K562 (cell line): ENCODE data around the gene EMILIN3. TPM values are rescaled to one million over a fixed set of nuclear protein-coding genes. Genes with fewer than 3 reads are reported as not detected.

Source experiments
- ATAC-seq: fragments of 200-7000 bp; cut with Tn5 transposase; 3 replicates; pipeline ENCODE4 v1.9.1; 2020; ENCODE audit warnings: moderate library complexity
- BruUV-seq: library from RNA; stranded (reverse); fragments of 400-500 nt; replicated peaks from 2 replicates; lab custom pipeline; 2021; lab: Mats Ljungman, UMichigan
- CTCF ChIA-PET: fragments of 300-600 bp; formaldehyde crosslinking; extraction: SDS; loops from one replicate; lab custom pipeline; 2021; ENCODE audit warnings: low intra/inter-chr PET ratio; lab: Yijun Ruan, JAX
- POLR2A ChIA-PET: fragments of 300-600, 350-650 bp; sonication (Branson Sonifier 250); formaldehyde crosslinking; extraction: SDS; loops from one replicate; lab custom pipeline; 2021; ENCODE audit warnings: antibody characterized with exemption, inconsistent platforms; lab: Yijun Ruan, JAX
- DNase-seq, 4 experiments: peaks; one replicate each; pipeline versions ENCODE4 v3.0.0 to v3.0.0-alpha.2; 2011 to 2018; ENCODE audit warnings: low spot score in 3 of 4, mixed read lengths in 3 of 4; ENCODE audit errors: extremely low read depth in 1 of 4
- FAIRE-seq: peaks from 2 replicates; lab custom pipeline; 2011; peaks lifted over from hg19 to GRCh38; lab: Jason Lieb, UNC
- H2AFZ ChIP-seq: 2 replicates; pipeline ENCODE4 v1.6.0; 2011; ENCODE audit warnings: low read depth, low read length, control low read depth, inconsistent platforms
- H3K27ac ChIP-seq: fragments of 200-600 bp; 3 replicates; pipeline ENCODE4 v1.8.0; 2011; ENCODE audit warnings: low read depth, mild to moderate bottlenecking, control low read depth, inconsistent platforms, low read length, moderate library complexity, mixed read lengths; ENCODE audit errors: extremely low read depth
- H3K27me3 ChIP-seq, 2 experiments: fragments of 300-600 bp in 1 of 2; 2 replicates in 1 of 2; 3 replicates in 1 of 2; pipeline versions ENCODE4 v1.6.0 to v1.8.0; 2011; ENCODE audit warnings: inconsistent platforms in 2 of 2, low read length in 2 of 2, mild to moderate bottlenecking in 1 of 2, mixed read lengths in 1 of 2, moderate library complexity in 1 of 2; ENCODE audit not compliant: control insufficient read depth in 2 of 2, insufficient read depth in 2 of 2
- H3K36me3 ChIP-seq: fragments of 300-600 bp; 3 replicates; pipeline ENCODE4 v1.8.0; 2011; ENCODE audit warnings: mild to moderate bottlenecking, low read length, inconsistent platforms; ENCODE audit not compliant: control insufficient read depth, insufficient read depth
- H3K4me1 ChIP-seq, 2 experiments: fragments of 200-600 bp in 1 of 2; replicated peaks in 1 of 2; 2 replicates in 1 of 2; 3 replicates in 1 of 2; pipeline versions ENCODE4 v1.5.1 to v1.8.0; 2011; ENCODE audit warnings: inconsistent platforms in 2 of 2, low read length in 2 of 2, mild to moderate bottlenecking in 1 of 2, mixed read lengths in 1 of 2, moderate library complexity in 1 of 2; ENCODE audit not compliant: control insufficient read depth in 2 of 2, insufficient read depth in 2 of 2
- H3K4me2 ChIP-seq: 2 replicates; pipeline ENCODE4 v1.6.1; 2011; ENCODE audit warnings: low read length, control low read depth, inconsistent platforms, mixed read lengths; ENCODE audit not compliant: insufficient read depth
- H3K4me3 ChIP-seq: fragments of 200-600 bp; sonication (generic), shearing (Covaris generic); 2 replicates; pipeline ENCODE4 v1.5.1; 2016; ENCODE audit warnings: control low read depth, inconsistent platforms
- H3K79me2 ChIP-seq: fragments of 200-600 bp; 3 replicates; pipeline ENCODE4 v1.8.0; 2011; ENCODE audit warnings: low read length, inconsistent platforms; ENCODE audit not compliant: control insufficient read depth, insufficient read depth
- H3K9ac ChIP-seq, 2 experiments: 2 replicates each; pipeline versions ENCODE4 v1.6.0 to v1.6.1; 2011; ENCODE audit warnings: low read depth in 2 of 2, low read length in 2 of 2, control low read depth in 1 of 2, inconsistent platforms in 1 of 2, mild to moderate bottlenecking in 1 of 2, mixed read lengths in 1 of 2; ENCODE audit not compliant: insufficient read depth in 1 of 2
- H3K9me1 ChIP-seq: one replicate; pipeline ENCODE4 v1.6.0; 2011; ENCODE audit warnings: inconsistent platforms, mild to moderate bottlenecking, low read length, moderate library complexity; ENCODE audit not compliant: control insufficient read depth, insufficient read depth
- H3K9me3 ChIP-seq: replicated peaks from 2 replicates; pipeline ENCODE4 v1.5.1; 2011; ENCODE audit warnings: low read depth, low read length, inconsistent platforms; ENCODE audit not compliant: control insufficient read depth, insufficient read depth
- H4K20me1 ChIP-seq: replicated peaks from 2 replicates; pipeline ENCODE4 v1.6.1; 2011; ENCODE audit warnings: low read length, inconsistent platforms, mixed read lengths; ENCODE audit not compliant: control insufficient read depth, insufficient read depth
- BRF1 ChIP-seq: IDR thresholded peaks from 3 replicates; pipeline ENCODE4 v1.6.1; 2011; ENCODE audit warnings: borderline replicate concordance, mild to moderate bottlenecking; ENCODE audit not compliant: insufficient read length; ENCODE audit errors: extremely low read depth
- CREM ChIP-seq: IDR thresholded peaks from 2 replicates; pipeline ENCODE4 v1.6.1; 2014; ENCODE audit warnings: antibody characterized with exemption, low read depth
- ESRRA ChIP-seq: fragments of 450-650 bp; IDR thresholded peaks from 2 replicates; pipeline ENCODE4 v1.6.1; 2014; ENCODE audit warnings: low read depth, mild to moderate bottlenecking, moderate library complexity, borderline replicate concordance
- JUND ChIP-seq, 2 experiments: IDR thresholded peaks; 2 replicates in 1 of 2; 3 replicates in 1 of 2; pipeline ENCODE4 v1.6.1; 2011; ENCODE audit warnings: borderline replicate concordance in 2 of 2, low read depth in 2 of 2, low read length in 2 of 2, improper control_type of control experiment in 1 of 2, missing biosample characterization in 1 of 2, missing genetic modification characterization in 1 of 2, missing genetic modification reagents in 1 of 2
- L3MBTL2 ChIP-seq: fragments of 450-650 bp; IDR thresholded peaks from 2 replicates; pipeline ENCODE4 v1.6.1; 2016; ENCODE audit warnings: mild to moderate bottlenecking, moderate library complexity
- LARP7 ChIP-seq: fragments of 450-650 bp; IDR thresholded peaks from 2 replicates; pipeline ENCODE4 v1.6.1; 2016
- NONO ChIP-seq, 2 experiments: fragments of 200-400 bp in 1 of 2; fragments of 450-650 bp in 1 of 2; formaldehyde crosslinking in 1 of 2; IDR thresholded peaks; 2 replicates each; pipeline ENCODE4 v1.6.1; 2017; ENCODE audit warnings: low read depth in 2 of 2, mild to moderate bottlenecking in 2 of 2, moderate library complexity in 2 of 2, low read length in 1 of 2
- RFX1 ChIP-seq: fragments of 450-650 bp; IDR thresholded peaks from 2 replicates; pipeline ENCODE4 v1.6.1; 2016; ENCODE audit warnings: mild to moderate bottlenecking, moderate library complexity
- STAT5B ChIP-seq: fragments of 250-450 bp; sonication (Bioruptor Pico); IDR thresholded peaks from 2 replicates; pipeline ENCODE4 v1.8.0; 2021; ENCODE audit warnings: mild to moderate bottlenecking, inconsistent platforms
- TRIM24 ChIP-seq, 2 experiments: fragments of 450-650 bp; IDR thresholded peaks; 2 replicates each; pipeline ENCODE4 v1.6.1; 2016
- ZNF584 ChIP-seq: fragments of 200-800 bp; sonication (Bioruptor generic); IDR thresholded peaks from 2 replicates; pipeline ENCODE4 v1.6.1; 2016; ENCODE audit warnings: low read depth, mild to moderate bottlenecking, missing genetic modification characterization, missing compliant biosample characterization
- ZNF696 ChIP-seq: fragments of 250-450 bp; sonication (Bioruptor Pico); conservative IDR thresholded peaks from 2 replicates; pipeline ENCODE4 v1.4.0; 2020; ENCODE audit warnings: mild to moderate bottlenecking, moderate library complexity
- WGBS: fragments of 100-300 bp; shearing (Covaris generic); methylation state at CpG from one replicate; pipeline ENCODE4 v1.1.6; 2016; ENCODE audit warnings: low coverage, mixed read lengths; ENCODE audit not compliant: insufficient coverage; ENCODE audit errors: missing lambda C conversion rate; 5-methylcytosine and 5-hydroxymethylcytosine counted together
- in situ Hi-C: fragments of 300-500 bp; cut with MboI; formaldehyde crosslinking; loops from 4 replicates; pipeline ENCODE4 v1.15.0; 2018; ENCODE audit warnings: inconsistent platforms, mixed read lengths
- intact Hi-C: fragments of 100-400 bp; cut with micrococcal nuclease; formaldehyde crosslinking; loops from 2 replicates; pipeline ENCODE4 v1.14.2; 2022
- polyA plus RNA-seq, 8 experiments: library from polyadenylated mRNA; depleted of rRNA in 4 of 8; stranded (reverse) in 5 of 8; unstranded in 3 of 8; fragments of >200 nt; fragmentation: Nextera tagmentation in 2 of 8; fragmentation: Illumina TruSeq in 1 of 8; extraction: Ambion mirVana in 2 of 8; extraction: Trizol in 1 of 8; gene quantifications; 2 replicates each; pipeline versions ENCODE4 v1.2.1 to v1.2.3, GENCODE V29; 2011 to 2014; ENCODE audit warnings: inconsistent platforms in 1 of 8, missing spikeins in 1 of 8
- total RNA-seq, 7 experiments: library from RNA; depleted of rRNA in 6 of 7; stranded (reverse); fragments of >200 nt in 6 of 7; fragmentation: Illumina TruSeq in 2 of 7; extraction: Trizol in 2 of 7; gene quantifications; 2 replicates each; pipeline versions ENCODE4 v1.2.1 to v1.2.3, GENCODE V29; 2011 to 2021; ENCODE audit warnings: low replicate concordance in 1 of 7
- TF ChIP-seq, protein P1 (sequence below): fragments of 250-450 bp; sonication (Bioruptor Pico); IDR thresholded peaks from 2 replicates; pipeline ENCODE4 v1.5.0; 2020; ENCODE audit warnings: mild to moderate bottlenecking
- TF ChIP-seq, protein P2 (sequence below), 2 experiments: fragments of 450-650 bp in 1 of 2; sonication (generic) in 1 of 2; formaldehyde crosslinking in 1 of 2; IDR thresholded peaks in 1 of 2; conservative IDR thresholded peaks in 1 of 2; 2 replicates each; pipeline versions ENCODE4 v1.6.1 to v1.8.1; 2016 to 2023; ENCODE audit warnings: mild to moderate bottlenecking in 2 of 2, moderate library complexity in 2 of 2, inconsistent platforms in 1 of 2, missing genetic modification reagents in 1 of 2
- TF ChIP-seq, protein P3 (sequence below): fragments of 200-800 bp; sonication (Bioruptor generic); IDR thresholded peaks from 2 replicates; pipeline ENCODE4 v1.6.1; 2017; ENCODE audit warnings: missing genetic modification characterization, missing compliant biosample characterization

EMILIN3 gene
- total and polyA plus RNA-seq, 9 of the 15 experiments (the other 6 are each of a cell fraction or from before 2014, with no cell fraction given) = 0.01 to 0.07 TPM; not detected in 7

DNA sequence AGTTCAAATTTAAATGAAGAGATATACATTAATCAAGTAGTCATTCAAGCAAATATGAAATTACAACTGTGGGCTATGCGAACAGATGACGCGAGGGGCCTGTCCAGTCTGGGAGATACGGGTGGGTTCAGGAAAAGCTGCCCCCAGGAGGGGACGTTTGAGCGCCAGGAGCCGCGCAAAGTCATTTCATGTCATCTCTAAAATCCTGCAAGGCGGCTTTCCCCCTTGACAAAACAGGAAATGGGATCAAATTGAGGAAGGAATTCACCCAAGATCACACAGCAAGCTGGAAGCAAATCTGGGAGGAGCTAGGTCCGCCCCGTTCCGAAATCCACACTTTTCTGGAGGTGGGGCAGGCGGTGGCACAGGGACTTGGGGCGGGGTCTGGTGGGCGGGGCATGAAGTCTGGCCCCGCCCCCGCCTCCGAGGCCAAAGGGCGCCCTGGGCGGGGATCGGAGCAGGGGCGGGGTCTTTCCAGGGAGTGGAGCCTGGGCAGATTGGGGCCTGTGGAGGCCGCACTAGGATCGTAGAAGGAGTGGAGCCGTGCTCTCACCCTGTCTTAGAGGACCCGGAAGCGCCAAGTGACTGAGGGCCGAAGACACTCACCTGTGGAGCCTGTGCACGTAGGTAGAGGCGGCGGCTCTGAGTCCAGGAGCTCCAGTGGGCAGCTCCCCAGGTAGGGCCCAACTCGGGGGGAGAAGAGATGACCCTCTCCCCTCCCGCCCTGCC lies 26.1 kb downstream of the EMILIN3 start, which contains the start of gene LPIN3 (continued):
- TF ChIP-seq, protein P1, sequence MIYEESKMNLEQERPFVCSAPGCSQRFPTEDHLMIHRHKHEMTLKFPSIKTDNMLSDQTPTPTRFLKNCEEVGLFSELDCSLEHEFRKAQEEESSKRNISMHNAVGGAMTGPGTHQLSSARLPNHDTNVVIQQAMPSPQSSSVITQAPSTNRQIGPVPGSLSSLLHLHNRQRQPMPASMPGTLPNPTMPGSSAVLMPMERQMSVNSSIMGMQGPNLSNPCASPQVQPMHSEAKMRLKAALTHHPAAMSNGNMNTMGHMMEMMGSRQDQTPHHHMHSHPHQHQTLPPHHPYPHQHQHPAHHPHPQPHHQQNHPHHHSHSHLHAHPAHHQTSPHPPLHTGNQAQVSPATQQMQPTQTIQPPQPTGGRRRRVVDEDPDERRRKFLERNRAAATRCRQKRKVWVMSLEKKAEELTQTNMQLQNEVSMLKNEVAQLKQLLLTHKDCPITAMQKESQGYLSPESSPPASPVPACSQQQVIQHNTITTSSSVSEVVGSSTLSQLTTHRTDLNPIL = no peak
- TF ChIP-seq ZNF584 (CRISPR knock-in tag) (no peak), ESRRA (0 out of 2 replicates have a peak, but pooled peaks have one; percentile 9), LARP7 (no peak)

DNA sequence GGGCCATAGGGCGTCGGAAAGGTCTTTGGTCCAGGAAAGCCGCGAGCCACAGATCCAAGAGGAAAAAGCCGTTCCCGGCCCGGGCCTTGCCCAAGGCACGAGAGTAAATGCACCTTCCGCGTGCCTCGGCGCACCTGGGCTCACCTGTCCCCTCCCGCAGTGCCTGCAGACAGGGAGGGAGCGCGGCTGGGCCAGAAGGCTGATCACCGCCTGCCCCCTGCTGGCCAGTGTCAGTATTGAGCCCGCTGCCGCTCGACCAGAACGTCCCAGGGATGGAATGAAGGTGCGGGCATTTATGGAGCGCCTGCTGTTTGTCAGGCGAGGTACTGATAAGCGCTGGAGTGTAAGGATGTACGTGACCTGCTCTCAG lies 26.7 kb downstream of the EMILIN3 start:
- Histone ChIP-seq H3K4me2 (peak overlapping the region; percentile 94), H4K20me1 (no peaks in the 10 kb centered on the region), H3K36me3 (no peaks in the 10 kb centered on the region), H3K4me3 (peak overlapping the region; percentile 44), H3K27me3 (peaks cover 2 to 7% of the 10 kb centered on the region in 2 experiments; a peak in 3 of 5 replicates), H3K27ac (no peak overlapping the region), H3K4me1 (peaks cover 8 to 27% of the 10 kb centered on the region in 2 experiments; a peak in 4 of 5 replicates), H3K79me2 (peaks cover 8% of the 10 kb centered on the region; the same call in 2 of the 3 replicates), H2AFZ (peak overlapping the region; percentile 95), H3K9ac (0 out of 4 replicates have a peak overlapping the region, but pooled peaks have one; percentile 6 to 7), H3K9me3 (no peaks in the 10 kb centered on the region), H3K9me1 (no peaks in the 10 kb centered on the region)
- in situ Hi-C loops = loop anchor here (5.0 kb wide), 2 partner anchors 163 to 368 kb away; no protein-coding TSS in a partner anchor
- DNase-seq (peak; percentile 78 to 89 (median 86)), FAIRE-seq (no peak), ATAC-seq (peak; percentile 85)
- intact Hi-C loops = loop anchor here (1.0 to 10.0 kb wide), 8 partner anchors 71 to 397 kb away; partner anchors contain the start of gene CHD6
- ChIA-PET POLR2A (interaction anchor here (0.7 kb wide), 1 partner anchor 318 kb away, joined by 3 read pairs; no protein-coding TSS in a partner anchor), CTCF (interaction anchor here (0.8 to 3.3 kb wide), 7 partner anchors 90 to 377 kb away, joined by 3 to 50 read pairs (median 7); no protein-coding TSS in a partner anchor)
- BruUV-seq = no TSS peak
- 4% methylated on average over 25 of the region's 25 CpGs for WGBS
- no peak for TF ChIP-seq STAT5B (CRISPR knock-in tag)
- TF ChIP-seq NONO (IDR thresholded peaks at IDR 0.05; ENCODE audit: low read depth in 2 of 2, low read length in 1 of 2) = no peak
- TF ChIP-seq TRIM24 (IDR thresholded peaks at IDR 0.05) = no peak
- TF ChIP-seq JUND (IDR thresholded peaks at IDR 0.05; ENCODE audit: borderline replicate concordance, low read depth, low read length) = peak; percentile 56; the same call in 1 of the 2 replicates
- TF ChIP-seq JUND (tag; IDR thresholded peaks at IDR 0.05; ENCODE audit: borderline replicate concordance, low read depth, low read length) = no peak; the same call in 2 of the 3 replicates
- TF ChIP-seq, protein P2, sequence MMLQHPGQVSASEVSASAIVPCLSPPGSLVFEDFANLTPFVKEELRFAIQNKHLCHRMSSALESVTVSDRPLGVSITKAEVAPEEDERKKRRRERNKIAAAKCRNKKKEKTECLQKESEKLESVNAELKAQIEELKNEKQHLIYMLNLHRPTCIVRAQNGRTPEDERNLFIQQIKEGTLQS (IDR thresholded peaks at IDR 0.05) = no peak
- TF ChIP-seq, protein P2 (CRISPR knock-in tag; conservative IDR thresholded peaks at IDR 0.05) = no peak
- TF ChIP-seq, protein P3, sequence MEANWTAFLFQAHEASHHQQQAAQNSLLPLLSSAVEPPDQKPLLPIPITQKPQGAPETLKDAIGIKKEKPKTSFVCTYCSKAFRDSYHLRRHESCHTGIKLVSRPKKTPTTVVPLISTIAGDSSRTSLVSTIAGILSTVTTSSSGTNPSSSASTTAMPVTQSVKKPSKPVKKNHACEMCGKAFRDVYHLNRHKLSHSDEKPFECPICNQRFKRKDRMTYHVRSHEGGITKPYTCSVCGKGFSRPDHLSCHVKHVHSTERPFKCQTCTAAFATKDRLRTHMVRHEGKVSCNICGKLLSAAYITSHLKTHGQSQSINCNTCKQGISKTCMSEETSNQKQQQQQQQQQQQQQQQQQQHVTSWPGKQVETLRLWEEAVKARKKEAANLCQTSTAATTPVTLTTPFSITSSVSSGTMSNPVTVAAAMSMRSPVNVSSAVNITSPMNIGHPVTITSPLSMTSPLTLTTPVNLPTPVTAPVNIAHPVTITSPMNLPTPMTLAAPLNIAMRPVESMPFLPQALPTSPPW (CRISPR knock-in tag) = 0 out of 2 replicates have a peak, but pooled peaks have one; percentile 30
- TF ChIP-seq BRF1 = no peak
- TF ChIP-seq L3MBTL2 = no peak; the same call in 1 of the 2 replicates
- peak; percentile 59 for TF ChIP-seq CREM
- no peak for TF ChIP-seq RFX1
- TF ChIP-seq ZNF696 (CRISPR knock-in tag) = no peak
